ENCODE data around the gene USP32.

Gene USP32

GRCh38 chr17:60161598-60162330 is 230.2 kb downstream of the USP32 start:
- Histone ChIP-seq H3K27me3 (ENCODE audit: control insufficient read depth in 1 of 2, insufficient read depth in 2 of 2, low read length in 2 of 2) (peaks cover 6 to 8% of the 10 kb centered on the region in 2 donors), H3K9ac (ENCODE audit: low read depth in 1 of 2, low read length in 2 of 2) (no peak overlapping the region), H3K36me3 (ENCODE audit: control insufficient read depth in 1 of 2, insufficient read depth in 2 of 2, low read length in 2 of 2) (no peaks in the 10 kb centered on the region), H3K4me1 (ENCODE audit: control insufficient read depth in 1 of 2, insufficient read depth in 2 of 2, low read length in 2 of 2) (peaks cover 21 to 25% of the 10 kb centered on the region in 2 donors), H3K27ac (ENCODE audit: low read depth, low read length) (no peak overlapping the region), H3K4me3 (ENCODE audit: low read depth in 1 of 2, low read length in 2 of 2) (no peak overlapping the region), H3K9me3 (ENCODE audit: control insufficient read depth in 1 of 2, low read length in 2 of 2) (no peaks in the 10 kb centered on the region)

- Histone ChIP-seq H3K27me3 (ENCODE audit: control insufficient read depth in 1 of 2, insufficient read depth in 2 of 2, low read length in 2 of 2) (peaks cover 6 to 15% of the 10 kb centered on the region in 2 donors), H3K27ac (ENCODE audit: low read depth, low read length) (no peak overlapping the region), H3K36me3 (ENCODE audit: control insufficient read depth in 1 of 2, insufficient read depth in 2 of 2, low read length in 2 of 2) (no peaks in the 10 kb centered on the region)
Measured at GRCh38 chr17:60160829-60161501, 231.0 kb downstream of the USP32 start.

GRCh38 chr17:60159479-60159866 is 232.5 kb downstream of the USP32 start:
- Histone ChIP-seq H3K4me3 (ENCODE audit: low read depth in 1 of 2, low read length in 2 of 2) (no peak overlapping the region), H3K9ac (ENCODE audit: low read depth in 1 of 2, low read length in 2 of 2) (no peak overlapping the region), H3K9me3 (ENCODE audit: control insufficient read depth in 1 of 2, low read length in 2 of 2) (no peaks in the 10 kb centered on the region), H3K36me3 (ENCODE audit: control insufficient read depth in 1 of 2, insufficient read depth in 2 of 2, low read length in 2 of 2) (no peaks in the 10 kb centered on the region), H3K27me3 (ENCODE audit: control insufficient read depth in 1 of 2, insufficient read depth in 2 of 2, low read length in 2 of 2) (peaks cover 6 to 15% of the 10 kb centered on the region in 2 donors), H3K4me1 (ENCODE audit: control insufficient read depth in 1 of 2, insufficient read depth in 2 of 2, low read length in 2 of 2) (peaks cover 8% of the 10 kb centered on the region in 2 donors), H3K27ac (ENCODE audit: low read depth, low read length) (no peak overlapping the region)

More at GRCh38 chr17:60160829-60161501, 231.0 kb downstream of the USP32 start:
- Histone ChIP-seq H3K9me3 (ENCODE audit: control insufficient read depth in 1 of 2, low read length in 2 of 2) (no peaks in the 10 kb centered on the region), H3K4me1 (ENCODE audit: control insufficient read depth in 1 of 2, insufficient read depth in 2 of 2, low read length in 2 of 2) (peaks cover 16 to 17% of the 10 kb centered on the region in 2 donors), H3K9ac (ENCODE audit: low read depth in 1 of 2, low read length in 2 of 2) (no peak overlapping the region), H3K4me3 (ENCODE audit: low read depth in 1 of 2, low read length in 2 of 2) (no peak overlapping the region)

GRCh38 chr17:60158751-60159478 is 233.0 kb downstream of the USP32 start:
- H3K36me3 ChIP-seq (ENCODE audit: control insufficient read depth in 1 of 2, insufficient read depth in 2 of 2, low read length in 2 of 2), result no peaks in the 10 kb centered on the region
- no peak overlapping the region for H3K27ac ChIP-seq (ENCODE audit: low read depth, low read length)
- no peaks in the 10 kb centered on the region for H3K9me3 ChIP-seq (ENCODE audit: control insufficient read depth in 1 of 2, low read length in 2 of 2)
- no peak overlapping the region for H3K4me3 ChIP-seq (ENCODE audit: low read depth in 1 of 2, low read length in 2 of 2)
- peaks cover 6 to 15% of the 10 kb centered on the region in 2 donors for H3K27me3 ChIP-seq (ENCODE audit: control insufficient read depth in 1 of 2, insufficient read depth in 2 of 2, low read length in 2 of 2)
- no peak overlapping the region for H3K9ac ChIP-seq (ENCODE audit: low read depth in 1 of 2, low read length in 2 of 2)
- peaks cover 8% of the 10 kb centered on the region in 2 donors for H3K4me1 ChIP-seq (ENCODE audit: control insufficient read depth in 1 of 2, insufficient read depth in 2 of 2, low read length in 2 of 2)

GRCh38 chr17:60157487-60158040 is 234.4 kb downstream of the USP32 start:
- Histone ChIP-seq H3K9me3 (ENCODE audit: control insufficient read depth in 1 of 2, low read length in 2 of 2) (no peaks in the 10 kb centered on the region), H3K36me3 (ENCODE audit: control insufficient read depth in 1 of 2, insufficient read depth in 2 of 2, low read length in 2 of 2) (no peaks in the 10 kb centered on the region), H3K27ac (ENCODE audit: low read depth, low read length) (no peak overlapping the region), H3K9ac (ENCODE audit: low read depth in 1 of 2, low read length in 2 of 2) (no peak overlapping the region), H3K4me3 (ENCODE audit: low read depth in 1 of 2, low read length in 2 of 2) (no peak overlapping the region), H3K4me1 (ENCODE audit: control insufficient read depth in 1 of 2, insufficient read depth in 2 of 2, low read length in 2 of 2) (peaks cover 0 to 2% of the 10 kb centered on the region in 2 donors), H3K27me3 (ENCODE audit: control insufficient read depth in 1 of 2, insufficient read depth in 2 of 2, low read length in 2 of 2) (peaks cover 6 to 21% of the 10 kb centered on the region in 2 donors)

- Histone ChIP-seq H3K27me3 (ENCODE audit: control insufficient read depth in 1 of 2, insufficient read depth in 2 of 2, low read length in 2 of 2) (peaks cover 10 to 29% of the 10 kb centered on the region in 2 donors), H3K27ac (ENCODE audit: low read depth, low read length) (no peak overlapping the region), H3K9me3 (ENCODE audit: control insufficient read depth in 1 of 2, low read length in 2 of 2) (no peaks in the 10 kb centered on the region), H3K36me3 (ENCODE audit: control insufficient read depth in 1 of 2, insufficient read depth in 2 of 2, low read length in 2 of 2) (no peaks in the 10 kb centered on the region), H3K4me3 (ENCODE audit: low read depth in 1 of 2, low read length in 2 of 2) (no peak overlapping the region), H3K9ac (ENCODE audit: low read depth in 1 of 2, low read length in 2 of 2) (no peak overlapping the region), H3K4me1 (ENCODE audit: control insufficient read depth in 1 of 2, insufficient read depth in 2 of 2, low read length in 2 of 2) (no peaks in the 10 kb centered on the region)
Measured at GRCh38 chr17:60156746-60157145, 235.2 kb downstream of the USP32 start.

- no peaks in the 10 kb centered on the region for H3K9me3 ChIP-seq (ENCODE audit: control insufficient read depth in 1 of 2, low read length in 2 of 2)
- H3K4me3 ChIP-seq (ENCODE audit: low read depth in 1 of 2, low read length in 2 of 2), result no peak overlapping the region
- no peak overlapping the region for H3K9ac ChIP-seq (ENCODE audit: low read depth in 1 of 2, low read length in 2 of 2)
- H3K27me3 ChIP-seq (ENCODE audit: control insufficient read depth in 1 of 2, insufficient read depth in 2 of 2, low read length in 2 of 2), result peaks cover 19 to 38% of the 10 kb centered on the region in 2 donors
- H3K4me1 ChIP-seq (ENCODE audit: control insufficient read depth in 1 of 2, insufficient read depth in 2 of 2, low read length in 2 of 2), result no peaks in the 10 kb centered on the region
- H3K36me3 ChIP-seq (ENCODE audit: control insufficient read depth in 1 of 2, insufficient read depth in 2 of 2, low read length in 2 of 2), result no peaks in the 10 kb centered on the region
- no peak overlapping the region for H3K27ac ChIP-seq (ENCODE audit: low read depth, low read length)
Measured at GRCh38 chr17:60155815-60156214, 236.1 kb downstream of the USP32 start.

GRCh38 chr17:60155427-60155814 is 236.5 kb downstream of the USP32 start:
- no peaks in the 10 kb centered on the region for H3K36me3 ChIP-seq (ENCODE audit: control insufficient read depth in 1 of 2, insufficient read depth in 2 of 2, low read length in 2 of 2)
- H3K27ac ChIP-seq (ENCODE audit: low read depth, low read length), result no peak overlapping the region
- no peaks in the 10 kb centered on the region for H3K4me1 ChIP-seq (ENCODE audit: control insufficient read depth in 1 of 2, insufficient read depth in 2 of 2, low read length in 2 of 2)
- H3K9ac ChIP-seq (ENCODE audit: low read depth in 1 of 2, low read length in 2 of 2), result no peak overlapping the region
- H3K9me3 ChIP-seq (ENCODE audit: control insufficient read depth in 1 of 2, low read length in 2 of 2), result no peaks in the 10 kb centered on the region
- peaks cover 23 to 42% of the 10 kb centered on the region in 2 donors for H3K27me3 ChIP-seq (ENCODE audit: control insufficient read depth in 1 of 2, insufficient read depth in 2 of 2, low read length in 2 of 2)
- H3K4me3 ChIP-seq (ENCODE audit: low read depth in 1 of 2, low read length in 2 of 2), result no peak overlapping the region

- no peaks in the 10 kb centered on the region for H3K4me1 ChIP-seq (ENCODE audit: control insufficient read depth in 1 of 2, insufficient read depth in 2 of 2, low read length in 2 of 2)
- H3K36me3 ChIP-seq (ENCODE audit: control insufficient read depth in 1 of 2, insufficient read depth in 2 of 2, low read length in 2 of 2), result no peaks in the 10 kb centered on the region
- peaks cover 29 to 46% of the 10 kb centered on the region in 2 donors for H3K27me3 ChIP-seq (ENCODE audit: control insufficient read depth in 1 of 2, insufficient read depth in 2 of 2, low read length in 2 of 2)
- no peak overlapping the region for H3K9ac ChIP-seq (ENCODE audit: low read depth in 1 of 2, low read length in 2 of 2)
- no peak overlapping the region for H3K4me3 ChIP-seq (ENCODE audit: low read depth in 1 of 2, low read length in 2 of 2)
- no peaks in the 10 kb centered on the region for H3K9me3 ChIP-seq (ENCODE audit: control insufficient read depth in 1 of 2, low read length in 2 of 2)
- H3K27ac ChIP-seq (ENCODE audit: low read depth, low read length), result no peak overlapping the region
Measured at GRCh38 chr17:60154616-60155426, 237.1 kb downstream of the USP32 start.

All from duodenal mucosa (tissue), 2 donors.